Left ventricle myocardium inferior (tissue), 1 donor: Measurements from ENCODE around the gene PACSIN2. TPM values are rescaled to one million over a fixed set of nuclear protein-coding genes. Genes with fewer than 3 reads are reported as not detected.

Experiments
- DNase-seq: peaks from one replicate; pipeline ENCODE4 v3.0.0-alpha.2; 2020
- H3K27ac ChIP-seq: fragments of 200-600 bp; replicated peaks from 2 replicates; pipeline ENCODE4 v1.8.0; 2021
- H3K27me3 ChIP-seq: fragments of 200-600 bp; 2 replicates; pipeline ENCODE4 v1.8.0; 2021; ENCODE audit warnings: low read depth
- H3K36me3 ChIP-seq: fragments of 200-600 bp; 2 replicates; pipeline ENCODE4 v1.8.0; 2021
- H3K4me1 ChIP-seq: fragments of 200-600 bp; 2 replicates; pipeline ENCODE4 v1.8.0; 2021
- H3K4me3 ChIP-seq: fragments of 200-600 bp; 2 replicates; pipeline ENCODE4 v1.8.0; 2021; ENCODE audit warnings: mild to moderate bottlenecking, moderate library complexity
- H3K9me3 ChIP-seq: fragments of 200-600 bp; replicated peaks from 2 replicates; pipeline ENCODE4 v1.8.0; 2021
- intact Hi-C: fragments of 100-400 bp; cut with micrococcal nuclease; formaldehyde crosslinking; loops from one replicate; pipeline ENCODE4 v1.11.0; 2022
- total RNA-seq: library from RNA; stranded (reverse); fragmentation: NEBNext Ultra II Directional; extraction: Animal tissue kit (Norgen Biotek cat#: 25700); gene quantifications from one replicate; pipeline ENCODE4 v1.2.1, GENCODE V29; 2021
- TF ChIP-seq, protein P1 (sequence below): fragments of 200-600 bp; IDR thresholded peaks from 2 replicates; pipeline ENCODE4 v1.8.0; 2021; ENCODE audit warnings: antibody characterized with exemption, mild to moderate bottlenecking, borderline replicate concordance
- donor health status: DM: no; HTN: yes; CAD: no; lungs with severe emphysema.

The PACSIN2 gene
- total RNA-seq, 1 donor from 2014 or later, result 64.8 TPM

DNA sequence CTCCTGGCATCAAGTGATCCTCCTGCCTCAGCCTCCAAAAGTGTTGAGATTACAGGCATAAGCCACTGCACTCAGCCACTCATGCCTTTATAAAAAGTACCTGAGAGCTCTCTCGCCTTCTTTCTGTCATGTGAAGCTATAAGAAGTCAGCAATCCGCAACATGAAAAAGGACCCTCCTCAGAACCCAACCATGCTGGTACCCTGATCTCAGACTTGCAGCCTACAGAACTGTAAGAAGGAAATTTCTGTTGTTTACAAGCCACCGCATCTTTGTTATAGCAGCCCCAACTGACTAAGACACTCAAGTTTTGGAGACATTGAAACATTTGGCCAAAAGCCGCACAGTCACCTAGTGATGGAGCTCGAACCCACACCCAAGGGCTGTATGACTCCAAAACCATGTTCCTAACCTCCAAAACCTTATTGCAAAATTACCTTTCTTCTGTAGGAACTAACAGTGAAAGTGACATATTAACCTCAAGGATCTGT, 8.9 kb downstream of the PACSIN2 start:
- Histone ChIP-seq H3K27ac (no peak overlapping the region), H3K4me3 (no peak overlapping the region), H3K9me3 (no peaks in the 10 kb centered on the region), H3K27me3 (no peaks in the 10 kb centered on the region), H3K36me3 (no peaks in the 10 kb centered on the region), H3K4me1 (peaks cover 75% of the 10 kb centered on the region)
- intact Hi-C loops, result no loop called here
- TF ChIP-seq, protein P1, sequence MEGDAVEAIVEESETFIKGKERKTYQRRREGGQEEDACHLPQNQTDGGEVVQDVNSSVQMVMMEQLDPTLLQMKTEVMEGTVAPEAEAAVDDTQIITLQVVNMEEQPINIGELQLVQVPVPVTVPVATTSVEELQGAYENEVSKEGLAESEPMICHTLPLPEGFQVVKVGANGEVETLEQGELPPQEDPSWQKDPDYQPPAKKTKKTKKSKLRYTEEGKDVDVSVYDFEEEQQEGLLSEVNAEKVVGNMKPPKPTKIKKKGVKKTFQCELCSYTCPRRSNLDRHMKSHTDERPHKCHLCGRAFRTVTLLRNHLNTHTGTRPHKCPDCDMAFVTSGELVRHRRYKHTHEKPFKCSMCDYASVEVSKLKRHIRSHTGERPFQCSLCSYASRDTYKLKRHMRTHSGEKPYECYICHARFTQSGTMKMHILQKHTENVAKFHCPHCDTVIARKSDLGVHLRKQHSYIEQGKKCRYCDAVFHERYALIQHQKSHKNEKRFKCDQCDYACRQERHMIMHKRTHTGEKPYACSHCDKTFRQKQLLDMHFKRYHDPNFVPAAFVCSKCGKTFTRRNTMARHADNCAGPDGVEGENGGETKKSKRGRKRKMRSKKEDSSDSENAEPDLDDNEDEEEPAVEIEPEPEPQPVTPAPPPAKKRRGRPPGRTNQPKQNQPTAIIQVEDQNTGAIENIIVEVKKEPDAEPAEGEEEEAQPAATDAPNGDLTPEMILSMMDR, result no peak
- no peak for DNase-seq

DNA sequence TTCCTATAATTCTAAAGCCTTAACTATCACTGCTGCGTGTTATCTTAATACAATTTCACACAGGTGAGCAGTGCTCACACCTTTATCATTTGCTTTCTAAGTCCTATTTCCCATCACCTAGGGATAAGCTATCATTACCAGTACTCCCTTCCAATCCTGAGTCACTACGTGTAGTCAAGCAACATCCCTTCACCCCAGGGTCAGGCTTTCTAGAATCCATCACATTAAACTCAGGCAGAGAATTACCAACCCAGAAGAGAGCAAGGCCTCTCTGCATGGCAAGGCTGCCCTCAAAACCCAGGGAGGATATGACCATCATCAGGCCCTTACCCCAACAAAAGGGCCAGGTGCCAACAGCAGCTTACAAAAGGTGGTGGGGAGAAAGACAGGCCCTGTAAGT, 9.8 kb downstream of the PACSIN2 start:
- peaks cover 84% of the 10 kb centered on the region for H3K4me1 ChIP-seq
- no peak for DNase-seq
- no peak overlapping the region for H3K4me3 ChIP-seq
- no peaks in the 10 kb centered on the region for H3K9me3 ChIP-seq
- intact Hi-C loops, result no loop called here
- no peak overlapping the region for H3K27ac ChIP-seq
- H3K36me3 ChIP-seq, result no peaks in the 10 kb centered on the region
- TF ChIP-seq, protein P1, result no peak
- no peaks in the 10 kb centered on the region for H3K27me3 ChIP-seq

DNA sequence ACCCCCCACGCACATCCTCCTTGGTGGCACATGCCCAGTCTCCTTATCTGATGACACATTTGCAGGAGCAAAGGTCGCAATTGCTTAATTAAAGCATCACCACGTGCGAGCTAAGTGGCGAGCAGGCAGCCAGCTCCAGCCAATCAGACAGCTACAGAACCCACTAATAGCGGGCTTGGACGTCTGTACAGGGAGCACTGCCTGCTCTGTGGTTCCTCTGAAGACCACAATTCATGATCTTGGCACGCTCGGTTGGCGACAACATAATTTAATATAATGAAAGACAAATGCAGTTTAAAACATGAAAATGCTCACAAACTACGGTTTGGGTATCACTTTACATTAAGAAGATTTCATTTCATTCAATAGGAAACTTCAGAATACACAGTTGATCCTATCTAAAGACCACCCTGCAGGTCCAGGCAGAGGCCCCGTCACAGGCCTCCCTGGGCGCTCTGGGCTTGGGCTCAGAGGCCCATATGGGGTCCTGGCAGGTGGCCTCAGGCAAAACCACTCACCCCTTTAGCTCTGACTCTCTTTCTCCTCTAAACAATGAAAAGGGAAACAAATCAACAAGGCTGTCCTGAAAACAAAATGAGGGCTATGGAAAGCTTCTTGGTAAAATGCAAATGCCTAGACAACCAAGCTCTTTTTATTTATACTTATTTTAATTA, 10.4 kb downstream of the PACSIN2 start:
- H3K4me3 ChIP-seq, result no peak overlapping the region
- H3K36me3 ChIP-seq, result no peaks in the 10 kb centered on the region
- no peaks in the 10 kb centered on the region for H3K9me3 ChIP-seq
- H3K4me1 ChIP-seq, result peaks cover 84% of the 10 kb centered on the region
- no peaks in the 10 kb centered on the region for H3K27me3 ChIP-seq
- no peak for DNase-seq
- intact Hi-C loops, result no loop called here
- H3K27ac ChIP-seq, result no peak overlapping the region
- TF ChIP-seq, protein P1, result no peak

DNA sequence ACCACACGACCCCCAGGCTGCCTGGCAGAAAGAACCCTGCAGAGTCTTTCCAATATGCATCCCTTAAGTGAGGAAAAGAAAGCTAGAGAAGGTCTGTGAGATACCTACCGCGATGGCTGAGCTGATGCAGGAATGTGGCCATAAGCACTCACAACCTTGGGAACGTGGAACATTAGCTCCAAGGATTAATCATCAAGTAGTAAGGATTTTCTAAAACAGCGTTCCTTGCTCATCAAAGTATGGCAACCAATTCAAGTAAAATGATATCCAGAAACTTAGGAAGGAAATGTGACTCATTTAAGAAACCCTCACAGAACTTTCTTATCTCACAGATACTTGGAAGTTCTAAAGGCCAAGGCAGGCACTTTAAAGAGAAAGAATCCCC, 12.8 kb downstream of the PACSIN2 start:
- H3K36me3 ChIP-seq, result no peaks in the 10 kb centered on the region
- H3K9me3 ChIP-seq, result peaks cover 9% of the 10 kb centered on the region
- H3K4me1 ChIP-seq, result peaks cover 72% of the 10 kb centered on the region
- H3K27me3 ChIP-seq, result no peaks in the 10 kb centered on the region
- TF ChIP-seq, protein P1, result no peak
- no peak for DNase-seq
- peak overlapping the region; percentile 3 for H3K27ac ChIP-seq
- intact Hi-C loops, result no loop called here
- no peak overlapping the region for H3K4me3 ChIP-seq

DNA sequence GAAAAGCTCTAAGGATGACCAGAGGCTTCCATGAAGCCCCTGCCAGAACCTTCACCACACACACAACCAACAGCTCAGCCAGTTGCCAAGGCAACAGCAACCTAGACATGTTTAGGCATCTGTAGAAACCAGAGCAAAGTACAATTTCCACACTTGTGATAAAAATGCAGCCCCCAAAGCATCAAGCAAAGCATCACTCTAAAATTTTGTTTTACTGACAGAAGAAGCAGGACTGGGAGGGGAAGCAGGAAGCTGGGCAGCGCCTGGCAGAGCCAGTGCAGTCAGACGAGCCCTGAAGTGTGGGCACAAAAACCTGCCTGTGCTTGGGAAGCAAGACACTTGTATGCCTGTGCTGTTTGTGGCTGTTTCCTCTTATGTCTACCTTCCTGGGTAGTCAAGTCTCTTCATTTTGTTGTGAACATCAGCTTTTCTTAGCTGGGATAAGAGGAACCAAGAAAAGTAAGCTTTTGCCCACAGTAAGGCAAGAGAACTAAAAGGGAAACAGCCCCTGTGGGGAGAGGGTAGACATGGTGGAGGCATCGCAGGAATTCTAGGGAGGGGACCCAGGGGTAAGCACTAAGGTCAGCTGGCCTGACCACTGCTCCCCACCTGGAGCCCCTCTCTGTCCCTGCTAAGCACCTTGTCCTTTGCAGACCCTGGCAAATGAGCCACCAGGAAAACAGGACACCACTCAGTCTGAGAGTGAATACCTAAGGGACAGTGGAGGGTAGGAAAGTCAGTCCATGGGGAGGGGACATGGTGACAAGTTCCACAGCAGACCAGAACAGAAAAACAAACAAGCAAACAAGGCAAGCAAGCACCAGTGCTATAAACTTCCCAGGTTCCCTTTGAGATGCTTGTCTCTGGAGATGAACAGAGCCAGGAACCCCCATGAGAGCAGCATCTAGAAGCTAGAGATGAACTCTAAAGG, 13.4 kb downstream of the PACSIN2 start:
- Histone ChIP-seq H3K27ac (peak overlapping the region; percentile 3), H3K4me1 (peaks cover 75% of the 10 kb centered on the region), H3K36me3 (no peaks in the 10 kb centered on the region), H3K27me3 (no peaks in the 10 kb centered on the region), H3K4me3 (no peak overlapping the region), H3K9me3 (peaks cover 9% of the 10 kb centered on the region)
- intact Hi-C loops, result no loop called here
- no peak for DNase-seq
- TF ChIP-seq, protein P1, result no peak
